22Rv1 (cell line): ENCODE measurements around the gene LRRC8B.

Experiments used
- CTCF ChIP-seq: fragments of 450-650 bp; IDR thresholded peaks from 2 replicates; pipeline ENCODE4 v1.5.1; 2017; ENCODE audit warnings: mild to moderate bottlenecking
- ZFX ChIP-seq: fragments of 450-650 bp; IDR thresholded peaks from 2 replicates; pipeline ENCODE4 v1.6.1; 2017; ENCODE audit warnings: antibody characterized with exemption, borderline replicate concordance

- TF ChIP-seq CTCF (no peak), ZFX (no peak)
Observed at GRCh38 chr1:89539128-89539527, 14.5 kb downstream of the LRRC8B start.
